Nephron (organoid): ENCODE data around the gene FAM83F.

Experiments
- H3K27ac Mint-ChIP-seq, 3 experiments: 2 replicates each; pipeline ENCODE4 v1.8.0; 2020; ENCODE audit warnings: mixed read lengths in 3 of 3, mild to moderate bottlenecking in 2 of 3, moderate library complexity in 1 of 3
- H3K27me3 Mint-ChIP-seq: 2 replicates; pipeline ENCODE4 v1.8.0; 2021; ENCODE audit warnings: low read depth, mild to moderate bottlenecking, moderate library complexity, mixed read lengths
- H3K36me3 Mint-ChIP-seq: 2 replicates; pipeline ENCODE4 v1.8.0; 2020; ENCODE audit warnings: low read depth, mixed read lengths
- H3K4me1 Mint-ChIP-seq: 2 replicates; pipeline ENCODE4 v1.8.0; 2020; ENCODE audit warnings: mixed read lengths
- H3K4me3 Mint-ChIP-seq, 3 experiments: 2 replicates each; pipeline ENCODE4 v1.8.0; 2020; ENCODE audit warnings: mild to moderate bottlenecking in 3 of 3, mixed read lengths in 3 of 3, moderate library complexity in 2 of 3
- H3K9me3 Mint-ChIP-seq: 2 replicates; pipeline ENCODE4 v1.8.0; 2020; ENCODE audit warnings: mixed read lengths
- CTCF ChIP-seq, 3 experiments: fragments of 200-600 bp; sonication (generic); IDR thresholded peaks; one replicate each; pipeline ENCODE4 v1.5.0; 2021; ENCODE audit warnings: antibody characterized with exemption in 3 of 3; ENCODE audit not compliant: unreplicated experiment in 3 of 3

FAM83F gene

DNA sequence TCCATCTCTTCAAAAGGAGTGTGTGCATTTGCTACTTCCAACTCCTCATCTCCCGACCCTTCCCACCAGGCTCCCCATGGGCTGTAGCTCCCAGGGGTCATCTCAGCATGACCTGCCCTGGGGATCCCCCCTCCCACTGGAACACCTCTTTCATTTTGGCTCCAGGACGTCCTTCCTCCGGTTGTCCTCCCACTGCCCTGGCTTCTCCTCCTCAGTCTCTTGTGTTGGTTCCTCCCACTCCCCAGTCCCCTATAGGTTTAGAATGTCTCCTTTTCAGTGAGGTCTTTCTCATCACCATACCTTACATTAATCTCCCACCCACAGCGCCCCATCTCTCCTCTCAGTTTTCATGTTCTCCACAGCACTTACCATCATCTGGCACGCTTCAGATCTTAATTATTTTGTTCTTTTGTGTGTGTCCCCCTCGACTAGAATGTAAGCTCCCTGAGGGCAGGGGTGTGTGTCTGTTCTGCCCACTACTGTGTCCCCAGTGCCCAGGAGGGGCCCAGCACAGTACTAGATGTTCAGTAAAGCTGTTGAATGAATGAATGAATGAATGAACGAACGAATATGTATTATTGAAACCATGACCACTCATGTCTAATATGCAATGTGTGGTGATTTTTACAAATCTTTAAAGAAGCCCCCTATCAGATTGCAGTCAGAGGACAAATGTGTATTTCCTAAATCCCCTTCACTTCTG lies 36.6 kb upstream of the FAM83F start:
- Mint-ChIP-seq H3K36me3 (no peaks in the 10 kb centered on the region), H3K4me1 (peaks cover 44% of the 10 kb centered on the region), H3K27me3 (peaks cover 26% of the 10 kb centered on the region), H3K9me3 (no peaks in the 10 kb centered on the region), H3K4me3 (no peak overlapping the region), H3K27ac (peak overlapping the region in 1 of 3 experiments; percentile 14)
- no peak for TF ChIP-seq CTCF (IDR thresholded peaks at IDR 0.05; ENCODE audit: unreplicated experiment in 3 of 3)

- peak overlapping the region in 2 of 3 experiments; percentile 23 to 31 for H3K27ac Mint-ChIP-seq
- no peak for TF ChIP-seq CTCF (IDR thresholded peaks at IDR 0.05; ENCODE audit: unreplicated experiment in 3 of 3)
- H3K4me3 Mint-ChIP-seq, result no peak overlapping the region
- no peaks in the 10 kb centered on the region for H3K36me3 Mint-ChIP-seq
- H3K4me1 Mint-ChIP-seq, result peaks cover 35% of the 10 kb centered on the region
- H3K27me3 Mint-ChIP-seq, result peaks cover 28% of the 10 kb centered on the region
- H3K9me3 Mint-ChIP-seq, result no peaks in the 10 kb centered on the region
Measured at GRCh38 chr22:39958949-39959639, 35.7 kb upstream of the FAM83F start.

DNA sequence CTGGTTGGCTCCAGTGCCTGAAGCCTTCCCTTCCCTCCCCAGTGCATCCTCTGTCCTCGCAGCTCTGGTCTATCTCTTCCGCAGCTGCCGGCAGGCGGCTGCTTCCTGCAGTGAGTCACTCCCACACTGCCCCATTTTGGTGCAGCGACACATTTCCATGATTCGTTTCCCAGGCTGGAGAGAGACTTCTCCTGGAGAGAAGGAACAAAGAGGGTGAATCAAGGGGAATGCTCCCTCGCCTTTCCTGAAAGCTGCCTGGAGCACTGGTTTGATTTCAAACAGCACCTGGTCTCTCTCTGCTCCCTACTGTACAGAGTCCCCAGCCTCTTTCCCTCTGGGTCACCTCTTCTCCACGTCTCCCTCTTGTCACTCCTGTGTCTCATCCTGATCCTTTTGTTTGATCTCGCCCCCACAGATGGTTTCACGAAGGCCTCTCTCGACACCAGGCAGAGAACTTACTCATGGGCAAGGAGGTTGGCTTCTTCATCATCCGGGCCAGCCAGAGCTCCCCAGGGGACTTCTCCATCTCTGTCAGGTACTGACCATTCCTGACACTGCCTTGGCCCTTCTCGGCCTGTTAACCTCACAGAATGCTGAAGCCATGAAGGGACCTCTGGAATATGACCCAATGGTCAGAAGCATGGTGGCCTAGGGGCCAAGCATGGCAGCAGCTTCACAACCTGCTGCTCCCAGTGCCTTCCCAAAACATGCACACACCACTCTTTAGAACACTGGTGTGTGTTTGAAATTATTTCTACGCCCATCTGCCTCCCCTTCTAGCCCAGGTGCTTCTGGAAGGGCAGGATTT lies 34.9 kb upstream of the FAM83F start, which contains the start of gene TMA7B:
TMA7B (plus strand) TSS at position 758 of the 808 bp plus-strand sequence. CDS start 3,978 bp downstream, outside the sequence.
- Mint-ChIP-seq H3K4me1 (peaks cover 32% of the 10 kb centered on the region), H3K27me3 (peaks cover 33% of the 10 kb centered on the region), H3K9me3 (no peaks in the 10 kb centered on the region), H3K27ac (peak within 1 kb of the TSS in 2 of 3 experiments; percentile 23 to 31), H3K4me3 (no peak within 1 kb of the TSS), H3K36me3 (no peaks in the 10 kb centered on the region)
- TF ChIP-seq CTCF (IDR thresholded peaks at IDR 0.05; ENCODE audit: unreplicated experiment in 3 of 3), result peak; percentile 29 to 41 (median 29)

DNA sequence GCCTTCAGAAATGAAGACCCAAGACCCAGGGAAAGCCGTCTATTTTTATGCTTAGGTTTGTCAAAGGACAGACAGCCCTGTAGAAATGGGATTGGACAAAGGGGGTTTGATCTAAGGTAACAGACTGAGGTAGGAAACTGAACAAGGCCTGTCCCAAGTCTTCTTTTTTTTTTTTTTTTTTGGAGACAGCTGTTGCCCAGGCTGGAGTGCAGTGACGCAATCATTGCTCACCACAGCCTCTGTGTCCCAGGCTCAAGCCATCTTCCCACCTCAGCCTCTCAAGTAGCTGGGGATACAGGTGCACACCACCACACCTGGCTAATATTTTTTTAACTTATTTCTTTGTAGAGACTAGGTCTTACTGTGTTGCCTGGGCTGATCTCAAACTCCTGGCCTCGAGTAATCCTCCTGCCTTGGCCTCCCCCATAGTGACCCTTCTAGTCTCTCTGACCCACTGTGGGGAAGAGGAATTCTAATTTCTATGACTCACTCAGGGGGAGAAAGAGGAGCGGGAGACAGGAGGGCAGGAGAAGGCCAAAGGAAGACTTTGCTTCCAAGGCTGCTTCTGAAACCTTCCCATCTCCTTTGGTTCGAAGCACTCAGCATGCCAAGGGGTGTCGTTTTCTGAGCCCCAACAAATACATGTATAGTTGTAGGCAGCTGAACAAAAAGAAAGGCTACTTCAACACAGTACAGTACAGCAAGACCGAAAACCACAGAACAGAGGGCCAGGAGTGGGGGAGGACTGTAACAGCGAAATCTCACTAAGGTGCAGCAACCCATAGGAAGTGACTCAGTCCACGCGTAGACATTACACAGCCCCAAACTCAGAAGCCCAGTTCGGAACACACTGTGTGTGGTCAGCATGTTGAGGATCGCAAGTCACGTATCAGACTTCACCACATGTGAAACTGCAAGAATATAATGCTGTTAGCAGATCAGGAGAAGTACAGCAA lies 33.7 kb upstream of the FAM83F start:
- Mint-ChIP-seq H3K27ac (no peak overlapping the region), H3K36me3 (no peaks in the 10 kb centered on the region), H3K27me3 (peaks cover 43% of the 10 kb centered on the region), H3K4me3 (no peak overlapping the region), H3K9me3 (no peaks in the 10 kb centered on the region), H3K4me1 (peaks cover 21% of the 10 kb centered on the region)
- TF ChIP-seq CTCF (IDR thresholded peaks at IDR 0.05; ENCODE audit: unreplicated experiment in 3 of 3), result no peak

DNA sequence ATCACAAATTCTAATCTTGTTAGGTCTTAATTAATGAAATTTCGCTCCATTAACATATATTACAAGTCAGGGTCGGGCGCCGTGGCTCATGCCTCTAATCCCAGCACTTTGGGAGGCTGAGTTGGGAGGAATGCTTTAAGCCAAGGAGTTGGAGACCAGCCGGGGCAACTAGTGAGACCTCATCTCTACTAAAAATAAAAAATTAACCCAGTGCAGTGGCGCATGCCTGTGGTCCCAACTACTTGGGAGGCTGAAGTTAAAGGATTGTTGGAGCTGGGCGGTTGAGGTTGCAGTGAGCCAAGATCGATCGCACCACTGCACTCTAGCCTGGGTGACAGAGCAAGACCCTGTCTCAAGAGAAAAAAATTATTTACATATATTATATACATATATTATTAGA lies 32.7 kb upstream of the FAM83F start:
- TF ChIP-seq CTCF (IDR thresholded peaks at IDR 0.05; ENCODE audit: unreplicated experiment in 3 of 3), result no peak
- Mint-ChIP-seq H3K36me3 (no peaks in the 10 kb centered on the region), H3K9me3 (no peaks in the 10 kb centered on the region), H3K4me1 (peaks cover 21% of the 10 kb centered on the region), H3K4me3 (no peak overlapping the region), H3K27me3 (peaks cover 48% of the 10 kb centered on the region), H3K27ac (no peak overlapping the region)
